Ovary (tissue), 3 donors: ENCODE measurements around the gene PMF1.

Experiments
- CTCF ChIP-seq, 3 donors: fragments of 450-650 bp in 2 of 3; fragments of 200-600 bp in 1 of 3; IDR thresholded peaks; one replicate each; pipeline versions ENCODE4 v1.5.1 to v1.8.0; 2016 to 2022; ENCODE audit warnings: antibody characterized with exemption in 3 of 3, mild to moderate bottlenecking in 1 of 3
- EP300 ChIP-seq: sonication (generic); formaldehyde crosslinking; IDR thresholded peaks from one replicate; pipeline ENCODE4 v1.6.1; 2017; ENCODE audit warnings: antibody characterized with exemption
- POLR2A ChIP-seq: fragments of 450-650 bp; IDR thresholded peaks from one replicate; pipeline ENCODE4 v1.6.1; 2017; ENCODE audit warnings: antibody characterized with exemption, mild to moderate bottlenecking, moderate library complexity
- donor health status: DM: no; HTN: no; CAD: no.

GRCh38 chr1:156220226-156220625, 7.4 kb downstream of the PMF1 start:
- TF ChIP-seq CTCF (IDR thresholded peaks at IDR 0.05) (no peak), POLR2A (no peak), EP300 (no peak)
